AG04450 (cell line): Measurements from ENCODE around the gene AGXT2. TPM values are rescaled to one million over a fixed set of nuclear protein-coding genes. Genes with fewer than 3 reads are reported as not detected.
"Not testable (repeated sequence)": the region's sequence is repeated elsewhere in the genome, so short reads cannot be mapped to it uniquely, and the experiment has no call there.

Experiments used
- CTCF ChIA-PET: fragments of 300-600, 350-600 bp; formaldehyde crosslinking; extraction: SDS; loops from one replicate; lab custom pipeline; 2022; ENCODE audit warnings: antibody characterized with exemption, inconsistent platforms; lab: Charles Lee
- POLR2A ChIA-PET: fragments of 350-600 bp; formaldehyde crosslinking; extraction: SDS; loops from one replicate; lab custom pipeline; 2021; ENCODE audit warnings: antibody characterized with exemption, inconsistent platforms; lab: Yijun Ruan, JAX
- DNase-seq: peaks from one replicate; pipeline ENCODE4 v3.0.0-alpha.2; 2011; ENCODE audit warnings: low read depth, low spot score
- H3K27ac ChIP-seq: one replicate; pipeline ENCODE4 v1.5.1; 2012; ENCODE audit warnings: low read depth, low read length, control low read depth
- H3K27me3 ChIP-seq: one replicate; pipeline ENCODE4 v1.6.0; 2012; ENCODE audit warnings: low read length; ENCODE audit not compliant: control insufficient read depth, insufficient read depth
- H3K4me3 ChIP-seq: 2 replicates; pipeline ENCODE4 v1.5.1; 2011; ENCODE audit warnings: mild to moderate bottlenecking, low read depth, low read length, control low read depth
- H3K9me3 ChIP-seq: 2 replicates; pipeline ENCODE4 v1.5.1; 2012; ENCODE audit warnings: low read length; ENCODE audit not compliant: control insufficient read depth, insufficient read depth
- polyA plus RNA-seq: library from polyadenylated mRNA; depleted of rRNA; stranded (reverse); fragments of >200 nt; gene quantifications from 2 replicates; pipeline ENCODE4 v1.2.3, GENCODE V29; 2011
- TF ChIP-seq, protein P1 (sequence below): IDR thresholded peaks from 2 replicates; pipeline ENCODE4 v1.5.1; 2011; ENCODE audit warnings: low read depth, low read length, control low read depth, inconsistent platforms

Gene AGXT2
- polyA plus RNA-seq, 1 experiment: not detected

- Histone ChIP-seq H3K9me3 (no peaks in the 10 kb centered on the region), H3K27me3 (peaks cover 4% of the 10 kb centered on the region), H3K4me3 (no peak overlapping the region), H3K27ac (no peak overlapping the region)
- no peak for DNase-seq
- POLR2A ChIA-PET: no interaction called here
- TF ChIP-seq, protein P1, sequence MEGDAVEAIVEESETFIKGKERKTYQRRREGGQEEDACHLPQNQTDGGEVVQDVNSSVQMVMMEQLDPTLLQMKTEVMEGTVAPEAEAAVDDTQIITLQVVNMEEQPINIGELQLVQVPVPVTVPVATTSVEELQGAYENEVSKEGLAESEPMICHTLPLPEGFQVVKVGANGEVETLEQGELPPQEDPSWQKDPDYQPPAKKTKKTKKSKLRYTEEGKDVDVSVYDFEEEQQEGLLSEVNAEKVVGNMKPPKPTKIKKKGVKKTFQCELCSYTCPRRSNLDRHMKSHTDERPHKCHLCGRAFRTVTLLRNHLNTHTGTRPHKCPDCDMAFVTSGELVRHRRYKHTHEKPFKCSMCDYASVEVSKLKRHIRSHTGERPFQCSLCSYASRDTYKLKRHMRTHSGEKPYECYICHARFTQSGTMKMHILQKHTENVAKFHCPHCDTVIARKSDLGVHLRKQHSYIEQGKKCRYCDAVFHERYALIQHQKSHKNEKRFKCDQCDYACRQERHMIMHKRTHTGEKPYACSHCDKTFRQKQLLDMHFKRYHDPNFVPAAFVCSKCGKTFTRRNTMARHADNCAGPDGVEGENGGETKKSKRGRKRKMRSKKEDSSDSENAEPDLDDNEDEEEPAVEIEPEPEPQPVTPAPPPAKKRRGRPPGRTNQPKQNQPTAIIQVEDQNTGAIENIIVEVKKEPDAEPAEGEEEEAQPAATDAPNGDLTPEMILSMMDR: no peak
- CTCF ChIA-PET: no interaction called here
These were observed 8.9 kb downstream of the AGXT2 start for GRCh38 chr5:35038891-35039290.

- TF ChIP-seq, protein P1: no peak
- peaks cover 4% of the 10 kb centered on the region for H3K27me3 ChIP-seq
- H3K9me3 ChIP-seq: no peaks in the 10 kb centered on the region
- H3K27ac ChIP-seq: no peak overlapping the region
- CTCF ChIA-PET: no interaction called here
- no peak for DNase-seq
- POLR2A ChIA-PET: no interaction called here
- no peak overlapping the region for H3K4me3 ChIP-seq
These were observed 11.2 kb downstream of the AGXT2 start for GRCh38 chr5:35036536-35036935.

DNA sequence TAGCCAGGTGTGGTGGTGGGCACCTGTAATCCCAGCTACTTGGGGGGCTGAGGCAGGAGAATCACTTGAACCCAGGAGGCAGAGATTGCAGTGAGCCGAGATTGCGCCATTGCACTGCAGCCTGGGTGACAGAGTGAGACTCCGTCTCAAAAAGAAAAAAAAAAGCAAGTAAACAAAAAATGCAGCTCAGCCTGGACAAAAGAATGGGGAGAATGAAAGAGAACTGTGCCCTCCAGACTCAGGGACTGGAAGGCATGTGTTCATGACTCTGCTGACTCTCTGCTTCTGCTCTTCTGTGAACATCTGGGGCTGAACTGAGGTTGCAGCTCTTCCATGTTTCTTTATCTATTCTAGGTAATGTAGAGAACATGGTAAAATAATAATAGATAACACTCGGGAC is 11.8 kb downstream of the AGXT2 start:
- POLR2A ChIA-PET, CTCF ChIA-PET: not testable (repeated sequence)

GRCh38 chr5:35035271-35035670 is 12.5 kb downstream of the AGXT2 start:
- Histone ChIP-seq H3K9me3 (no peaks in the 10 kb centered on the region), H3K27me3 (peaks cover 4% of the 10 kb centered on the region), H3K4me3 (no peak overlapping the region), H3K27ac (no peak overlapping the region)
- CTCF ChIA-PET: no interaction called here
- no peak for DNase-seq
- POLR2A ChIA-PET: no interaction called here
- TF ChIP-seq, protein P1: no peak

More for the DNA sequence above, 11.8 kb downstream of the AGXT2 start:
- H3K27ac ChIP-seq, DNase-seq, H3K9me3 ChIP-seq, H3K27me3 ChIP-seq, H3K4me3 ChIP-seq: not testable (repeated sequence)

DNA sequence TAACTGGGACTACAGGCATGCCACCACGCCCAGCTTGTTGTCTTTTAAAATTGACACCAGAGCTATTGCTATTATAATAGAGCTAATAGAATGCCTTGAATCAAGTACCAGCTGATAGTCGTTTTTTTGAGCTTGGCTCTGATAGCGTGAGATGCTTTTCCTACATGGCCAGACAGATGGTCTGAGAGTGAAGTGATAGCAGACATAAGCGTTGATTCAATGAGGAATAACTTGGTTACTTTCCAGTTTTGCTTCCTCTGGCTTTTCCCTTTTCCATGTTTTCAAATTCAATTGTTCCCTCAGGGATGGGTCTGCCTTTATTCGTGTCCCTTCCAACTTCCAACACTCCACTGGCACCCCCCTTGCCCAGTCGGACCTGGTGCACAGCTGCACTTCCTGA is 15.4 kb downstream of the AGXT2 start:
- no peaks in the 10 kb centered on the region for H3K9me3 ChIP-seq
- TF ChIP-seq, protein P1: no peak
- ChIA-PET POLR2A (no interaction called here), CTCF (no interaction called here)
- peaks cover 4% of the 10 kb centered on the region for H3K27me3 ChIP-seq
- DNase-seq: no peak
- no peak overlapping the region for H3K4me3 ChIP-seq
- H3K27ac ChIP-seq: no peak overlapping the region

DNA sequence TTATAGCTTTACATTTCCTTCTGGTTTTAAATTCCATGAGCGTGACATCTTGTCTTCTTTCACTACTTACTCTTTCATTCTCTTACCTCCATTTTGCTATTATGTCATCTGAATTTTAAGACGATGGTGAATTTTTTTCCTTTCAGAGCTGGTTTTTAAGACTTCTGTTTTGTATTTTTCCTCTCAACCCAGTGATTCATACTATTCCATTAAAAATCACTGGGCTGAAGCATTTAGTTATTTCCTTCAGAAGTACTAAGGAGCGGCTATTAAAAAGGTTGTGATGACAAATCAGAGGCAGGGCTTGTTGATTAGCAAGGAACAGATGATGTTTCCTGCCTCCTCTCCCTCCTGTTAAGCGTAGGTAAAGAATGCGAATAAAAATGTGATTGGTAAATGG is 16.5 kb downstream of the AGXT2 start:
- Histone ChIP-seq H3K27me3 (no peaks in the 10 kb centered on the region), H3K9me3 (no peaks in the 10 kb centered on the region), H3K27ac (no peak overlapping the region), H3K4me3 (no peak overlapping the region)
- ChIA-PET CTCF (interaction anchor here (1.3 kb wide), 1 partner anchor 28 kb away, joined by 3 read pairs; no protein-coding TSS in a partner anchor), POLR2A (no interaction called here)
- TF ChIP-seq, protein P1: no peak
- DNase-seq: no peak
